ENCODE results near the gene ABI2. TPM values are rescaled to one million over a fixed set of nuclear protein-coding genes. Genes with fewer than 3 reads are reported as not detected.

Gene ABI2
- total and polyA plus RNA-seq, 2 of the 4 experiments (the other 2 are of a cell fraction), result 35.7 to 54.0 TPM

DNA sequence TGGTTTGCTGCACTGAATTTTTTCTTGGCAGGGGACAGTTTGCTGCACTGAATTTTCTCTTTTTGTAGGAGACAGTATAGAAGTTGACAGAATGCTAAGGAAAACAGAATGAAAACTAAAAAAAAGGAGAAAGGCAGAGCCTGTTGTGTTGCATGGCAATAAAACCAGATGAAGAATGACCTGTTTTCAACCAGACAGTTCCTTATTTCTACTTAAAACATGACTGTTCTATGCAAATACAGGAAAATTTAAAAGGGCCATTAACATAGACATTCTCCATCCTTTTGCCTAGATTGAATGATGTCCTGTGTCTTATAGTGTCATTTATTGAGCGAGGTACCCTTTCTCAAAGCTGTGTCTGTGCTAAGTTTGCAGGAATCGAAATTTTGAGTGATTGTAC is 33.3 kb downstream of the ABI2 start:
- no peak for ATAC-seq (ENCODE audit: low read depth)
- H2BK15ac ChIP-seq (ENCODE audit: low read depth, low read length), result no peak overlapping the region
- H3K4ac ChIP-seq (ENCODE audit: low read depth, low read length), result no peak overlapping the region
- no peaks in the 10 kb centered on the region for H3K27me3 ChIP-seq (ENCODE audit: control insufficient read depth, insufficient read depth, low read length)
- DNase-seq, result no peak
- no peak overlapping the region for H2BK120ac ChIP-seq (ENCODE audit: low read depth, low read length)
- no CpG with 5 or more reads among the region's 2 CpGs for WGBS, 2 experiments (ENCODE audit: extremely low coverage in 2 of 2, insufficient read length in 1 of 2)
- intact Hi-C loops (cut with micrococcal nuclease), result no loop called here
- no peak overlapping the region for H4K8ac ChIP-seq (ENCODE audit: low read depth in 2 of 2, low read length in 2 of 2)
- H2BK5ac ChIP-seq (ENCODE audit: low read depth, low read length, poor library complexity, severe bottlenecking), result no peak overlapping the region
- H2AK5ac ChIP-seq (ENCODE audit: low read depth, low read length), result no peak overlapping the region
- no peak overlapping the region for H2AK9ac ChIP-seq (replicated peaks; ENCODE audit: low read depth, low read length, poor library complexity)
- H3K27ac ChIP-seq (ENCODE audit: insufficient read depth, low read length), result no peak overlapping the region
- no peak overlapping the region for H4K5ac ChIP-seq (ENCODE audit: low read depth, low read length)
- no peak overlapping the region for H3K14ac ChIP-seq (replicated peaks; ENCODE audit: low read depth, low read length)
- H3K4me2 ChIP-seq (ENCODE audit: low read depth, low read length), result no peak overlapping the region
- H4K20me1 ChIP-seq (ENCODE audit: insufficient read depth, low read length), result peaks cover 6% of the 10 kb centered on the region; the same call in 1 of the 2 replicates
- in situ Hi-C loops (cut with MboI; ENCODE audit: low sequenced_read_pairs), result no loop called here
- no peak overlapping the region for H2BK20ac ChIP-seq (ENCODE audit: low read depth, low read length)
- H4K91ac ChIP-seq (ENCODE audit: insufficient read depth, low read depth, low read length), result no peak overlapping the region
- no peak overlapping the region for H3K9ac ChIP-seq (ENCODE audit: low read depth, low read length)
- TF ChIP-seq POLR2A (IDR thresholded peaks at IDR 0.05; ENCODE audit: low read depth, low read length) (no peak), RCOR1 (IDR thresholded peaks at IDR 0.05; ENCODE audit: insufficient replicate concordance, low read length) (no peak), BHLHE40 (IDR thresholded peaks at IDR 0.05; ENCODE audit: low read depth, low read length) (no peak), CTCF (conservative IDR thresholded peaks at IDR 0.05; ENCODE audit: low read depth, low read length) (no peak), CEBPB (IDR thresholded peaks at IDR 0.05; ENCODE audit: low read depth, low read length) (no peak), FOS (IDR thresholded peaks at IDR 0.05; ENCODE audit: low read depth, low read length) (no peak), USF2 (IDR thresholded peaks at IDR 0.05; ENCODE audit: low read depth, low read length) (no peak), MAFK (IDR thresholded peaks at IDR 0.05; ENCODE audit: low read depth, low read length) (no peak), CHD1 (IDR thresholded peaks at IDR 0.05; ENCODE audit: low read depth, low read length) (no peak), MXI1 (IDR thresholded peaks at IDR 0.05; ENCODE audit: borderline replicate concordance, low read depth, low read length) (no peak), SMC3 (IDR thresholded peaks at IDR 0.05; ENCODE audit: low read depth, low read length) (no peak)
- TF ChIP-seq, protein P1, sequence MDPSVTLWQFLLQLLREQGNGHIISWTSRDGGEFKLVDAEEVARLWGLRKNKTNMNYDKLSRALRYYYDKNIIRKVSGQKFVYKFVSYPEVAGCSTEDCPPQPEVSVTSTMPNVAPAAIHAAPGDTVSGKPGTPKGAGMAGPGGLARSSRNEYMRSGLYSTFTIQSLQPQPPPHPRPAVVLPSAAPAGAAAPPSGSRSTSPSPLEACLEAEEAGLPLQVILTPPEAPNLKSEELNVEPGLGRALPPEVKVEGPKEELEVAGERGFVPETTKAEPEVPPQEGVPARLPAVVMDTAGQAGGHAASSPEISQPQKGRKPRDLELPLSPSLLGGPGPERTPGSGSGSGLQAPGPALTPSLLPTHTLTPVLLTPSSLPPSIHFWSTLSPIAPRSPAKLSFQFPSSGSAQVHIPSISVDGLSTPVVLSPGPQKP (IDR thresholded peaks at IDR 0.05; ENCODE audit: borderline replicate concordance, low read depth, low read length), result no peak
- ChIA-PET POLR2A (ENCODE audit: unreplicated experiment) (no interaction called here), CTCF (no interaction called here)
- BruUV-seq (replicated peaks), result no TSS peak
- no peaks in the 10 kb centered on the region for H3K36me3 ChIP-seq (ENCODE audit: control insufficient read depth, insufficient read depth, low read length)
- H3K4me1 ChIP-seq (ENCODE audit: control insufficient read depth, insufficient read depth, low read length), result no peaks in the 10 kb centered on the region
- no peaks in the 10 kb centered on the region for H3K9me3 ChIP-seq (ENCODE audit: control insufficient read depth, insufficient read depth, low read length)
- H3K9me1 ChIP-seq (ENCODE audit: insufficient read depth, low read length), result 0 out of 2 replicates have a peak, but pooled peaks cover 2% of the 10 kb centered on the region
- H3K79me1 ChIP-seq (ENCODE audit: low read depth in 1 of 2, low read length in 2 of 2), result peaks cover 42 to 58% of the 10 kb centered on the region in 2 experiments
- dilution Hi-C loops (cut with HindIII; ENCODE audit: low sequenced_read_pairs, unreplicated experiment), result no loop called here
- no peak overlapping the region for H3K23ac ChIP-seq (ENCODE audit: low read depth, low read length)
- no peak overlapping the region for H3K4me3 ChIP-seq (ENCODE audit: insufficient read depth, low read depth, low read length)
- H2AFZ ChIP-seq (replicated peaks; ENCODE audit: low read length, poor library complexity), result no peak overlapping the region
- H3K18ac ChIP-seq (ENCODE audit: low read depth, low read length), result no peak overlapping the region
- no peak overlapping the region for H3K56ac ChIP-seq (ENCODE audit: extremely low read depth, insufficient read depth, low read length)
